ENCODE measurements around the gene SIL1. TPM values are rescaled to one million over a fixed set of nuclear protein-coding genes. Genes with fewer than 3 reads are reported as not detected.

Gene SIL1
- total and polyA plus RNA-seq, 2 donors (not counting 3 experiments of a cell fraction or from before 2014, with no cell fraction given), result 47.6 to 67.2 TPM

DNA sequence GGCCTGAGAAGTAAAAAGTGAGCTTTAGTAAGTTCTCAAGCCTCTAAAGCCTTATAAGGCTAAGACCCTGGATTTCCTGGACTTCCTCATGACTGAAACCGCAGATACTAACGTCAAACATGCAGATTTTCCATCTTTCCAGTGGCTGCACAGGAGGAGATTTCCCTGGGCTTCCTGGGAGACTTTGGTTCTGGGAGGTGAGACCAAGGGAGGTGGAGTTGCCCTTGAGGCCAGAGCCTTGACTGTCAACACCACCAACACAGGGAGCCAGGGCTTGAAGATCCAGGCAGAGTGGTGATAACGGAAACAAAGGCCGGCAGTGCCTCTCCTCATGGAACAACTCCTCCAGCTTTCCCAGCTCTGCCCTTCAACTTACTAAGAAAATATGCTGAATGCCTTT is 178.3 kb downstream of the SIL1 start:
- CTCF ChIA-PET, result no interaction called here
- no TSS peak for BruUV-seq (replicated peaks)
- H3K4me1 ChIP-seq (ENCODE audit: control insufficient read depth, extremely low read depth, insufficient read depth, low read length), result peaks cover 6% of the 10 kb centered on the region
- no peaks in the 10 kb centered on the region for H4K20me1 ChIP-seq (replicated peaks; ENCODE audit: control insufficient read depth, extremely low read depth, insufficient read depth, low read length)
- no peaks in the 10 kb centered on the region for H3K27me3 ChIP-seq (ENCODE audit: control insufficient read depth in 2 of 2, insufficient read depth in 2 of 2, low read length in 2 of 2)
- H2AFZ ChIP-seq (ENCODE audit: low read depth, low read length), result no peak overlapping the region
- H3K9me1 ChIP-seq (replicated peaks; ENCODE audit: control insufficient read depth, extremely low read depth, insufficient read depth, low read length), result no peaks in the 10 kb centered on the region
- H3K4me3 ChIP-seq (replicated peaks in 1 of 3; ENCODE audit: insufficient read depth in 1 of 3, low read depth in 1 of 3, low read length in 3 of 3), result no peak overlapping the region
- H3K36me3 ChIP-seq (ENCODE audit: control insufficient read depth in 2 of 2, extremely low read depth in 1 of 2, insufficient read depth in 2 of 2, low read length in 2 of 2), result no peaks in the 10 kb centered on the region
- TF ChIP-seq EZH2 (IDR thresholded peaks at IDR 0.05; ENCODE audit: borderline replicate concordance, low read depth, low read length, severe bottlenecking) (no peak), POLR2A (IDR thresholded peaks at IDR 0.05; ENCODE audit: low read depth, low read length) (no peak), GATA2 (IDR thresholded peaks at IDR 0.05; ENCODE audit: insufficient read depth, insufficient read length, low read depth, low read length) (no peak), MYC (IDR thresholded peaks at IDR 0.05; ENCODE audit: low read depth, low read length) (no peak), FOS (IDR thresholded peaks at IDR 0.05; ENCODE audit: borderline replicate concordance, insufficient read depth, low read length) (no peak), POLR2AphosphoS5 (IDR thresholded peaks at IDR 0.05; ENCODE audit: insufficient read depth, low read depth, low read length) (no peak), JUN (IDR thresholded peaks at IDR 0.05; ENCODE audit: borderline replicate concordance, insufficient read depth, insufficient read length, low read depth) (no peak)
- TF ChIP-seq, protein P1, sequence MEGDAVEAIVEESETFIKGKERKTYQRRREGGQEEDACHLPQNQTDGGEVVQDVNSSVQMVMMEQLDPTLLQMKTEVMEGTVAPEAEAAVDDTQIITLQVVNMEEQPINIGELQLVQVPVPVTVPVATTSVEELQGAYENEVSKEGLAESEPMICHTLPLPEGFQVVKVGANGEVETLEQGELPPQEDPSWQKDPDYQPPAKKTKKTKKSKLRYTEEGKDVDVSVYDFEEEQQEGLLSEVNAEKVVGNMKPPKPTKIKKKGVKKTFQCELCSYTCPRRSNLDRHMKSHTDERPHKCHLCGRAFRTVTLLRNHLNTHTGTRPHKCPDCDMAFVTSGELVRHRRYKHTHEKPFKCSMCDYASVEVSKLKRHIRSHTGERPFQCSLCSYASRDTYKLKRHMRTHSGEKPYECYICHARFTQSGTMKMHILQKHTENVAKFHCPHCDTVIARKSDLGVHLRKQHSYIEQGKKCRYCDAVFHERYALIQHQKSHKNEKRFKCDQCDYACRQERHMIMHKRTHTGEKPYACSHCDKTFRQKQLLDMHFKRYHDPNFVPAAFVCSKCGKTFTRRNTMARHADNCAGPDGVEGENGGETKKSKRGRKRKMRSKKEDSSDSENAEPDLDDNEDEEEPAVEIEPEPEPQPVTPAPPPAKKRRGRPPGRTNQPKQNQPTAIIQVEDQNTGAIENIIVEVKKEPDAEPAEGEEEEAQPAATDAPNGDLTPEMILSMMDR (IDR thresholded peaks at IDR 0.05; ENCODE audit: extremely low read depth in 1 of 2, insufficient read depth in 1 of 2, low read depth in 1 of 2, low read length in 2 of 2), result no peak
- TF ChIP-seq, protein P2, sequence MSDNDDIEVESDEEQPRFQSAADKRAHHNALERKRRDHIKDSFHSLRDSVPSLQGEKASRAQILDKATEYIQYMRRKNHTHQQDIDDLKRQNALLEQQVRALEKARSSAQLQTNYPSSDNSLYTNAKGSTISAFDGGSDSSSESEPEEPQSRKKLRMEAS (IDR thresholded peaks at IDR 0.05; ENCODE audit: insufficient read depth, insufficient read length), result no peak
- intact Hi-C loops (cut with micrococcal nuclease) (no loop called here), dilution Hi-C loops (cut with MboI; ENCODE audit: extremely low pct_ligation_motif_present, low sequenced_read_pairs) (no loop called here)
- DNase-seq (ENCODE audit: low read depth, low spot score), result no peak
- no peak overlapping the region for H3K4me2 ChIP-seq (ENCODE audit: insufficient read depth, low read length)
- no peak overlapping the region for H3K9ac ChIP-seq (replicated peaks; ENCODE audit: extremely low read depth, insufficient read depth, low read length)
- H3K9me3 ChIP-seq (replicated peaks; ENCODE audit: control insufficient read depth, insufficient read depth, low read length), result no peaks in the 10 kb centered on the region
- no peak for FAIRE-seq
- no peaks in the 10 kb centered on the region for H3K79me2 ChIP-seq (ENCODE audit: control insufficient read depth, insufficient read depth, low read length)
- no peak overlapping the region for H3K27ac ChIP-seq (ENCODE audit: insufficient read depth, low read depth, low read length)
- POLR2A ChIA-PET, result no interaction called here
